ENCODE results near the gene PARP11. TPM values are rescaled to one million over a fixed set of nuclear protein-coding genes. Genes with fewer than 3 reads are reported as not detected.
A peak's percentile ranks its signal among the peaks of the same experiment; 100 is the strongest.

PARP11 gene
- total RNA-seq, 1 experiment from 2014 or later: 10.3 TPM

GRCh38 chr12:3892631-3893030, 19.4 kb upstream of the PARP11 start:
- Mint-ChIP-seq H3K4me3 (ENCODE audit: unreplicated experiment) (no peak overlapping the region), H3K9me3 (ENCODE audit: unreplicated experiment) (no peaks in the 10 kb centered on the region), H3K27me3 (ENCODE audit: insufficient read depth, unreplicated experiment) (no peaks in the 10 kb centered on the region), H3K36me3 (ENCODE audit: insufficient read depth, unreplicated experiment) (no peaks in the 10 kb centered on the region), H3K27ac (ENCODE audit: low read depth, unreplicated experiment) (no peak overlapping the region), H3K4me1 (ENCODE audit: insufficient read depth, unreplicated experiment) (peaks cover 8% of the 10 kb centered on the region)
- no TSS peak for BruUV-seq (replicated peaks)
- ChIA-PET CTCF (interaction anchor here (1.0 to 3.1 kb wide), 2 partner anchors 145 to 384 kb away, joined by 4 to 14 read pairs; no protein-coding TSS in a partner anchor), POLR2A (no interaction called here)
- intact Hi-C loops (cut with micrococcal nuclease): no loop called here
- TF ChIP-seq CTCF (IDR thresholded peaks at IDR 0.05; ENCODE audit: unreplicated experiment): no peak
- no peak for DNase-seq (ENCODE audit: unreplicated experiment)

GRCh38 chr12:3891201-3891600, 18.0 kb upstream of the PARP11 start:
- no peak overlapping the region for H3K4me3 Mint-ChIP-seq (ENCODE audit: unreplicated experiment)
- TF ChIP-seq CTCF (IDR thresholded peaks at IDR 0.05; ENCODE audit: unreplicated experiment): no peak
- intact Hi-C loops (cut with micrococcal nuclease): no loop called here

GRCh38 chr12:3888659-3889058, 15.5 kb upstream of the PARP11 start:
- ChIA-PET POLR2A (no interaction called here), CTCF (interaction anchor here (0.6 to 11.3 kb wide), 4 partner anchors 108 to 389 kb away, joined by 3 to 220 read pairs (median 20); no protein-coding TSS in a partner anchor)
- intact Hi-C loops (cut with micrococcal nuclease): loop anchor here (5.0 kb wide), 2 partner anchors 586 to 639 kb away; no protein-coding TSS in a partner anchor
- no peak for DNase-seq (ENCODE audit: unreplicated experiment)
- no peak overlapping the region for H3K27ac Mint-ChIP-seq (ENCODE audit: low read depth, unreplicated experiment)
- H3K4me3 Mint-ChIP-seq (ENCODE audit: unreplicated experiment): no peak overlapping the region
- peaks cover 6% of the 10 kb centered on the region for H3K4me1 Mint-ChIP-seq (ENCODE audit: insufficient read depth, unreplicated experiment)
- peaks cover 20% of the 10 kb centered on the region for H3K27me3 Mint-ChIP-seq (ENCODE audit: insufficient read depth, unreplicated experiment)
- no peak for TF ChIP-seq CTCF (IDR thresholded peaks at IDR 0.05; ENCODE audit: unreplicated experiment)
- H3K9me3 Mint-ChIP-seq (ENCODE audit: unreplicated experiment): no peaks in the 10 kb centered on the region
- BruUV-seq (replicated peaks): no TSS peak
- peaks cover 6% of the 10 kb centered on the region for H3K36me3 Mint-ChIP-seq (ENCODE audit: insufficient read depth, unreplicated experiment)

More at GRCh38 chr12:3891201-3891600, 18.0 kb upstream of the PARP11 start:
- Mint-ChIP-seq H3K9me3 (ENCODE audit: unreplicated experiment) (no peaks in the 10 kb centered on the region), H3K36me3 (ENCODE audit: insufficient read depth, unreplicated experiment) (no peaks in the 10 kb centered on the region), H3K27me3 (ENCODE audit: insufficient read depth, unreplicated experiment) (no peaks in the 10 kb centered on the region), H3K27ac (ENCODE audit: low read depth, unreplicated experiment) (no peak overlapping the region), H3K4me1 (ENCODE audit: insufficient read depth, unreplicated experiment) (no peaks in the 10 kb centered on the region)
- DNase-seq (ENCODE audit: unreplicated experiment): no peak
- CTCF ChIA-PET: interaction anchor here (0.6 to 11.3 kb wide), 8 partner anchors 10 to 387 kb away, joined by 3 to 220 read pairs (median 4); no protein-coding TSS in a partner anchor
- POLR2A ChIA-PET: interaction anchor here (0.9 to 1.1 kb wide), 2 partner anchors 116 to 384 kb away, joined by 3 read pairs; no protein-coding TSS in a partner anchor
- BruUV-seq (replicated peaks): no TSS peak

GRCh38 chr12:3885277-3886094, 12.3 kb upstream of the PARP11 start:
- peak; percentile 83 for TF ChIP-seq CTCF (IDR thresholded peaks at IDR 0.05; ENCODE audit: unreplicated experiment)
- peaks cover 6% of the 10 kb centered on the region for H3K36me3 Mint-ChIP-seq (ENCODE audit: insufficient read depth, unreplicated experiment)
- ChIA-PET POLR2A (interaction anchor here (0.9 to 4.4 kb wide), 8 partner anchors 12 to 392 kb away, joined by 3 to 28 read pairs (median 10); partner anchors contain the start of gene PARP11), CTCF (interaction anchor here (0.5 to 11.3 kb wide), 67 partner anchors 9 to 800 kb away, joined by 3 to 220 read pairs (median 4); partner anchors contain the start of genes CCND2 and PARP11)
- no TSS peak for BruUV-seq (replicated peaks)
- H3K27me3 Mint-ChIP-seq (ENCODE audit: insufficient read depth, unreplicated experiment): peaks cover 20% of the 10 kb centered on the region
- peak overlapping the region; percentile 63 for H3K27ac Mint-ChIP-seq (ENCODE audit: low read depth, unreplicated experiment)
- H3K9me3 Mint-ChIP-seq (ENCODE audit: unreplicated experiment): no peaks in the 10 kb centered on the region
- peak; percentile 47 for DNase-seq (ENCODE audit: unreplicated experiment)
- intact Hi-C loops (cut with micrococcal nuclease): loop anchor here (1.0 to 5.0 kb wide), 5 partner anchors 111 to 642 kb away; no protein-coding TSS in a partner anchor
- H3K4me3 Mint-ChIP-seq (ENCODE audit: unreplicated experiment): peak overlapping the region; percentile 59
- peaks cover 6% of the 10 kb centered on the region for H3K4me1 Mint-ChIP-seq (ENCODE audit: insufficient read depth, unreplicated experiment)
